Stimulated activated CD8-positive, alpha-beta memory T cell treated with anti-CD3 and anti-CD28 coated beads, Interleukin-4, amount 100 ng/mL, for 1 hour (primary cell): ENCODE data around the gene MUC12.
"Not testable (repeated sequence)": the region's sequence is repeated elsewhere in the genome, so short reads cannot be mapped to it uniquely, and the experiment has no call there.

Experiments
- DNase-seq, 2 donors: peaks; one replicate each; pipeline ENCODE4 v3.0.0-alpha.2; 2020; ENCODE audit warnings: low read depth in 2 of 2, low spot score in 1 of 2

Gene MUC12

GRCh38 chr7:100969066-100969615 is at the start of gene MUC12:
Gene MUC12 (plus strand): TSS chr7:100969565. CDS start chr7:100969623, 58 bp downstream.
- DNase-seq: no peak

- not testable (repeated sequence) for DNase-seq
Measured at GRCh38 chr7:100919779-100920437, 49.5 kb upstream of the MUC12 start.

- no peak for DNase-seq
Measured at GRCh38 chr7:100921039-100921438, 48.3 kb upstream of the MUC12 start.

GRCh38 chr7:100923616-100924015 is 45.7 kb upstream of the MUC12 start:
- not testable (repeated sequence) for DNase-seq

- no peak for DNase-seq
Measured at GRCh38 chr7:100929808-100930174, 39.6 kb upstream of the MUC12 start.

GRCh38 chr7:100933734-100934133 is 35.6 kb upstream of the MUC12 start:
- DNase-seq: no peak

- not testable (repeated sequence) for DNase-seq
Measured at GRCh38 chr7:100935381-100935780, 34.0 kb upstream of the MUC12 start.

- DNase-seq: not testable (repeated sequence)
Measured at GRCh38 chr7:100936167-100936566, 33.2 kb upstream of the MUC12 start.

- DNase-seq: no peak
Measured at GRCh38 chr7:100942045-100942774, 27.2 kb upstream of the MUC12 start.

- DNase-seq: no peak
Measured at GRCh38 chr7:100943693-100944092, 25.7 kb upstream of the MUC12 start.

- no peak for DNase-seq
Measured at GRCh38 chr7:100944138-100944537, 25.2 kb upstream of the MUC12 start.

GRCh38 chr7:100946111-100946510 is 23.3 kb upstream of the MUC12 start:
- no peak for DNase-seq

GRCh38 chr7:100946766-100947365 is 22.5 kb upstream of the MUC12 start:
- DNase-seq: no peak

- DNase-seq: no peak
Measured at GRCh38 chr7:100947792-100948191, 21.6 kb upstream of the MUC12 start.

- DNase-seq: no peak
Measured at GRCh38 chr7:100949227-100949932, 20.0 kb upstream of the MUC12 start, which contains the start of gene MUC3A. Gene MUC3A (plus strand): TSS chr7:100949534. CDS start chr7:100949625, 91 bp downstream.

- no peak for DNase-seq
Measured at GRCh38 chr7:100949933-100950443, 19.4 kb upstream of the MUC12 start.

GRCh38 chr7:100951172-100951571 is 18.2 kb upstream of the MUC12 start:
- DNase-seq: no peak

- DNase-seq: no peak
Measured at GRCh38 chr7:100951888-100952560, 17.3 kb upstream of the MUC12 start.

- DNase-seq: no peak
Measured at GRCh38 chr7:100952641-100953040, 16.7 kb upstream of the MUC12 start.

GRCh38 chr7:100957832-100958421 is 11.4 kb upstream of the MUC12 start:
- no peak for DNase-seq
